GM23338 (cell line): ENCODE measurements around the gene TEDC2. TPM values are rescaled to one million over a fixed set of nuclear protein-coding genes. Genes with fewer than 3 reads are reported as not detected.

Source experiments
- ATAC-seq: fragments of 200-7000 bp; cut with Tn5 transposase; 3 replicates; pipeline ENCODE4 v1.9.1; 2020
- DNase-seq: peaks from one replicate; pipeline ENCODE4 v3.0.0-alpha.2; 2015; ENCODE audit warnings: low spot score
- H2AFZ ChIP-seq: fragments of 200-600 bp; sonication (generic); 2 replicates; pipeline ENCODE4 v1.8.0; 2016; ENCODE audit warnings: antibody characterized with exemption, mild to moderate bottlenecking, moderate library complexity
- H3F3A ChIP-seq: fragments of 200-600 bp; sonication (generic); replicated peaks from 2 replicates; pipeline ENCODE4 v1.8.0; 2017; ENCODE audit warnings: antibody characterized with exemption, mixed run types, low read depth
- H3K27ac ChIP-seq: fragments of 200-600 bp; sonication (generic); 2 replicates; pipeline ENCODE4 v1.6.1; 2016; ENCODE audit warnings: low read depth
- H3K27me3 ChIP-seq: fragments of 200-600 bp; sonication (generic); 2 replicates; pipeline ENCODE4 v1.8.0; 2016; ENCODE audit warnings: mild to moderate bottlenecking, mixed run types, moderate library complexity; ENCODE audit not compliant: insufficient read depth
- H3K36me3 ChIP-seq: fragments of 200-600 bp; sonication (generic); 2 replicates; pipeline ENCODE4 v1.8.0; 2016; ENCODE audit warnings: mild to moderate bottlenecking; ENCODE audit not compliant: insufficient read depth
- H3K4me1 ChIP-seq: fragments of 200-600 bp; sonication (generic); 2 replicates; pipeline ENCODE4 v1.8.0; 2016; ENCODE audit warnings: mild to moderate bottlenecking, moderate library complexity; ENCODE audit not compliant: insufficient read depth
- H3K4me2 ChIP-seq: fragments of 200-600 bp; sonication (generic); 2 replicates; pipeline ENCODE4 v1.7.1; 2017; ENCODE audit warnings: mixed run types
- H3K4me3 ChIP-seq: fragments of 200-600 bp; sonication (generic); 2 replicates; pipeline ENCODE4 v1.6.1; 2016; ENCODE audit warnings: mixed run types
- H3K79me2 ChIP-seq: fragments of 200-600 bp; sonication (generic); replicated peaks from 2 replicates; pipeline ENCODE4 v1.8.0; 2017; ENCODE audit warnings: mild to moderate bottlenecking; ENCODE audit not compliant: insufficient read depth
- H3K9me2 ChIP-seq: fragments of 200-600 bp; sonication (generic); 2 replicates; pipeline ENCODE4 v1.8.0; 2017; ENCODE audit not compliant: insufficient read depth
- H4K20me1 ChIP-seq: fragments of 200-600 bp; sonication (generic); replicated peaks from 2 replicates; pipeline ENCODE4 v1.8.0; 2017; ENCODE audit warnings: mild to moderate bottlenecking; ENCODE audit not compliant: insufficient read depth
- H3K27ac Mint-ChIP-seq: 2 replicates; pipeline ENCODE4 v1.8.0; 2020; ENCODE audit warnings: inconsistent platforms, mild to moderate bottlenecking, moderate library complexity, mixed read lengths
- H3K27me3 Mint-ChIP-seq: 3 replicates; pipeline ENCODE4 v1.8.0; 2022; ENCODE audit warnings: low read depth, mild to moderate bottlenecking, moderate library complexity, mixed read lengths, inconsistent platforms; ENCODE audit not compliant: insufficient read depth, poor library complexity
- H3K36me3 Mint-ChIP-seq: 3 replicates; pipeline ENCODE4 v1.8.0; 2021; ENCODE audit warnings: low read depth, mild to moderate bottlenecking, inconsistent platforms, moderate library complexity, mixed read lengths
- H3K4me1 Mint-ChIP-seq: 3 replicates; pipeline ENCODE4 v1.8.0; 2020; ENCODE audit warnings: mild to moderate bottlenecking, inconsistent platforms, mixed read lengths
- H3K4me3 Mint-ChIP-seq: 3 replicates; pipeline ENCODE4 v1.8.0; 2021; ENCODE audit warnings: moderate library complexity, mild to moderate bottlenecking, inconsistent platforms, mixed read lengths
- H3K9me3 Mint-ChIP-seq: 3 replicates; pipeline ENCODE4 v1.8.0; 2020; ENCODE audit warnings: moderate library complexity, mild to moderate bottlenecking, inconsistent platforms, mixed read lengths
- NANOG ChIP-seq: IDR thresholded peaks from 2 replicates; pipeline ENCODE4 v1.6.1; 2016; ENCODE audit warnings: antibody characterized with exemption, borderline replicate concordance
- POLR2AphosphoS5 ChIP-seq: IDR thresholded peaks from 2 replicates; pipeline ENCODE4 v1.6.1; 2016; ENCODE audit warnings: antibody characterized with exemption, low read depth
- ZNF114 ChIP-seq: fragments of 250-450 bp; sonication (Bioruptor Pico); IDR thresholded peaks from 2 replicates; pipeline ENCODE4 v1.5.0; 2020; ENCODE audit warnings: mild to moderate bottlenecking, moderate library complexity
- ZNF331 ChIP-seq: fragments of 250-450 bp; sonication (Bioruptor Pico); IDR thresholded peaks from 2 replicates; pipeline ENCODE4 v1.5.0; 2020; ENCODE audit warnings: low read depth, mild to moderate bottlenecking, moderate library complexity
- polyA plus RNA-seq: library from polyadenylated mRNA; unstranded; fragments of >200 nt; fragmentation: Nextera tagmentation; extraction: Ambion mirVana; gene quantifications from 2 replicates; pipeline ENCODE4 v1.2.1, GENCODE V29; 2016
- total RNA-seq: library from RNA; depleted of rRNA; stranded (reverse); fragments of >200 nt; shearing (Covaris generic); gene quantifications from 2 replicates; pipeline ENCODE4 v1.2.3, GENCODE V29; 2014
- TF ChIP-seq, protein P1 (sequence below), 2 experiments: fragments of 200-600 bp in 1 of 2; sonication (generic) in 1 of 2; conservative IDR thresholded peaks; 2 replicates each; pipeline versions ENCODE4 v1.5.1 to v1.6.1; 2016 to 2017; ENCODE audit warnings: antibody characterized with exemption in 2 of 2, low read depth in 2 of 2, mild to moderate bottlenecking in 2 of 2, moderate library complexity in 1 of 2
- TF ChIP-seq, protein P2 (sequence below): fragments of 250-450 bp; sonication (Bioruptor Pico); IDR thresholded peaks from 2 replicates; pipeline ENCODE4 v1.5.0; 2020; ENCODE audit warnings: mild to moderate bottlenecking, moderate library complexity
- TF ChIP-seq, protein P3 (sequence below): IDR thresholded peaks from 2 replicates; pipeline ENCODE4 v1.6.1; 2016; ENCODE audit warnings: antibody characterized with exemption

The TEDC2 gene
- total and polyA plus RNA-seq, 2 experiments from 2014 or later: 50.6 to 98.9 TPM

DNA sequence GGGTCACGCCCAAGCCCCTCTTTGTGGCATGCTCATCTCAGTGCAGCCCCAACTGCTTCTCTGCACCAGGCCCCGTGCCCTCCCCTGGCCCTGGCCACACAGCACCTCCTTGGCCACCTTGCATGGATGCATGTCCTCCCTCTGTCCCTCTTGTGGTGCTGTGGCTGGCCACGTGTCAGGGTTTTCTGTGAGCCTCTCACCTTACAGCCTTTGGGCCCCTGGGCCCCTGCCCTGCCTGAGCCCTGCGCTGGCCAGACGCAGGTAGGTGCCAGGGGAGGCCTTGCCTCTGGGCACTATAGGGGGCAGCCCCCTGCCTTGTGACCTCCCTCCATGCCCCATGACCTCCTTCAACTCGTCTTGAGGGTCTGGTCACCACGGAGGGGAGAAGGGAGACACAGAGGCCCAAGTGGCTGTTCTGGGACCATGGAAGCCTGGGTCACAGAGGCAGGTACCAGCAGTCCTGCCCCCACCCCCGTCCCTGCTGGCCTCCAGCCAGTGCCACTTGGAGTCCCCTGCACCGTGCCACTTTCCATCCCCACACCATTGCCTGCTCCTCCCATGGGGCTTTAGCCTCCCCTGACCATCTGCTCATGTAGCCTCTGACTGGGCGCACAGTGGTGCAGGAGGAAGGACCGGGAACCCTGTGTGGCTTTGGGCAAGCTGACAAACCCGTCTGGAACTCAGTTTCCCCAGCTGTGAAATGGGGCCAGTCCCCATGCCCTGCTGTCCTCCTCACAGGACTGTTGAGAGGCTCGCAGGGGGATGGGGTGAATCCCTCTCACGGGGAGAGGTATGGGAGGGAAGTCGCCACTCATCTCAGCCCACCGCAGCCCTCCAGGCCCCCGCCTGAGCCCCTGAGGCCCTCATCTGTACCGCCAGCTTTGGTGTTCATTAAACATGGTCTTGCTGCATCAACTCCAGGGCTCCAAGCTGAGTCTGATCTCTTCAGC lies 42.3 kb downstream of the TEDC2 start:
- DNase-seq: no peak
- peaks cover 5% of the 10 kb centered on the region for H3K27me3 Mint-ChIP-seq
- Histone ChIP-seq H3K36me3 (no peaks in the 10 kb centered on the region), H3K4me3 (peak overlapping the region; percentile 69; the same call in 1 of the 2 replicates), H3F3A (peaks cover 4% of the 10 kb centered on the region; the same call in 1 of the 2 replicates), H3K27me3 (no peaks in the 10 kb centered on the region), H4K20me1 (no peaks in the 10 kb centered on the region; the same call in 1 of the 2 replicates), H2AFZ (peak overlapping the region; percentile 92; the same call in 1 of the 2 replicates), H3K27ac (no peak overlapping the region), H3K4me2 (peak overlapping the region; percentile 88), H3K4me1 (peaks cover 7% of the 10 kb centered on the region; the same call in 1 of the 2 replicates), H3K79me2 (no peaks in the 10 kb centered on the region), H3K9me2 (no peaks in the 10 kb centered on the region)
- peak overlapping the region; percentile 50; the same call in 2 of the 3 replicates for H3K4me3 Mint-ChIP-seq
- H3K27ac Mint-ChIP-seq: no peak overlapping the region
- no peaks in the 10 kb centered on the region for H3K9me3 Mint-ChIP-seq
- no peak for ATAC-seq
- H3K36me3 Mint-ChIP-seq: peaks cover 6% of the 10 kb centered on the region; the same call in 1 of the 3 replicates
- TF ChIP-seq ZNF331 (CRISPR knock-in tag) (no peak), NANOG (no peak), ZNF114 (CRISPR knock-in tag) (no peak), POLR2AphosphoS5 (no peak)
- TF ChIP-seq, protein P1, sequence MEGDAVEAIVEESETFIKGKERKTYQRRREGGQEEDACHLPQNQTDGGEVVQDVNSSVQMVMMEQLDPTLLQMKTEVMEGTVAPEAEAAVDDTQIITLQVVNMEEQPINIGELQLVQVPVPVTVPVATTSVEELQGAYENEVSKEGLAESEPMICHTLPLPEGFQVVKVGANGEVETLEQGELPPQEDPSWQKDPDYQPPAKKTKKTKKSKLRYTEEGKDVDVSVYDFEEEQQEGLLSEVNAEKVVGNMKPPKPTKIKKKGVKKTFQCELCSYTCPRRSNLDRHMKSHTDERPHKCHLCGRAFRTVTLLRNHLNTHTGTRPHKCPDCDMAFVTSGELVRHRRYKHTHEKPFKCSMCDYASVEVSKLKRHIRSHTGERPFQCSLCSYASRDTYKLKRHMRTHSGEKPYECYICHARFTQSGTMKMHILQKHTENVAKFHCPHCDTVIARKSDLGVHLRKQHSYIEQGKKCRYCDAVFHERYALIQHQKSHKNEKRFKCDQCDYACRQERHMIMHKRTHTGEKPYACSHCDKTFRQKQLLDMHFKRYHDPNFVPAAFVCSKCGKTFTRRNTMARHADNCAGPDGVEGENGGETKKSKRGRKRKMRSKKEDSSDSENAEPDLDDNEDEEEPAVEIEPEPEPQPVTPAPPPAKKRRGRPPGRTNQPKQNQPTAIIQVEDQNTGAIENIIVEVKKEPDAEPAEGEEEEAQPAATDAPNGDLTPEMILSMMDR (conservative IDR thresholded peaks at IDR 0.05; ENCODE audit: low read depth in 2 of 2): no peak
- TF ChIP-seq, protein P2, sequence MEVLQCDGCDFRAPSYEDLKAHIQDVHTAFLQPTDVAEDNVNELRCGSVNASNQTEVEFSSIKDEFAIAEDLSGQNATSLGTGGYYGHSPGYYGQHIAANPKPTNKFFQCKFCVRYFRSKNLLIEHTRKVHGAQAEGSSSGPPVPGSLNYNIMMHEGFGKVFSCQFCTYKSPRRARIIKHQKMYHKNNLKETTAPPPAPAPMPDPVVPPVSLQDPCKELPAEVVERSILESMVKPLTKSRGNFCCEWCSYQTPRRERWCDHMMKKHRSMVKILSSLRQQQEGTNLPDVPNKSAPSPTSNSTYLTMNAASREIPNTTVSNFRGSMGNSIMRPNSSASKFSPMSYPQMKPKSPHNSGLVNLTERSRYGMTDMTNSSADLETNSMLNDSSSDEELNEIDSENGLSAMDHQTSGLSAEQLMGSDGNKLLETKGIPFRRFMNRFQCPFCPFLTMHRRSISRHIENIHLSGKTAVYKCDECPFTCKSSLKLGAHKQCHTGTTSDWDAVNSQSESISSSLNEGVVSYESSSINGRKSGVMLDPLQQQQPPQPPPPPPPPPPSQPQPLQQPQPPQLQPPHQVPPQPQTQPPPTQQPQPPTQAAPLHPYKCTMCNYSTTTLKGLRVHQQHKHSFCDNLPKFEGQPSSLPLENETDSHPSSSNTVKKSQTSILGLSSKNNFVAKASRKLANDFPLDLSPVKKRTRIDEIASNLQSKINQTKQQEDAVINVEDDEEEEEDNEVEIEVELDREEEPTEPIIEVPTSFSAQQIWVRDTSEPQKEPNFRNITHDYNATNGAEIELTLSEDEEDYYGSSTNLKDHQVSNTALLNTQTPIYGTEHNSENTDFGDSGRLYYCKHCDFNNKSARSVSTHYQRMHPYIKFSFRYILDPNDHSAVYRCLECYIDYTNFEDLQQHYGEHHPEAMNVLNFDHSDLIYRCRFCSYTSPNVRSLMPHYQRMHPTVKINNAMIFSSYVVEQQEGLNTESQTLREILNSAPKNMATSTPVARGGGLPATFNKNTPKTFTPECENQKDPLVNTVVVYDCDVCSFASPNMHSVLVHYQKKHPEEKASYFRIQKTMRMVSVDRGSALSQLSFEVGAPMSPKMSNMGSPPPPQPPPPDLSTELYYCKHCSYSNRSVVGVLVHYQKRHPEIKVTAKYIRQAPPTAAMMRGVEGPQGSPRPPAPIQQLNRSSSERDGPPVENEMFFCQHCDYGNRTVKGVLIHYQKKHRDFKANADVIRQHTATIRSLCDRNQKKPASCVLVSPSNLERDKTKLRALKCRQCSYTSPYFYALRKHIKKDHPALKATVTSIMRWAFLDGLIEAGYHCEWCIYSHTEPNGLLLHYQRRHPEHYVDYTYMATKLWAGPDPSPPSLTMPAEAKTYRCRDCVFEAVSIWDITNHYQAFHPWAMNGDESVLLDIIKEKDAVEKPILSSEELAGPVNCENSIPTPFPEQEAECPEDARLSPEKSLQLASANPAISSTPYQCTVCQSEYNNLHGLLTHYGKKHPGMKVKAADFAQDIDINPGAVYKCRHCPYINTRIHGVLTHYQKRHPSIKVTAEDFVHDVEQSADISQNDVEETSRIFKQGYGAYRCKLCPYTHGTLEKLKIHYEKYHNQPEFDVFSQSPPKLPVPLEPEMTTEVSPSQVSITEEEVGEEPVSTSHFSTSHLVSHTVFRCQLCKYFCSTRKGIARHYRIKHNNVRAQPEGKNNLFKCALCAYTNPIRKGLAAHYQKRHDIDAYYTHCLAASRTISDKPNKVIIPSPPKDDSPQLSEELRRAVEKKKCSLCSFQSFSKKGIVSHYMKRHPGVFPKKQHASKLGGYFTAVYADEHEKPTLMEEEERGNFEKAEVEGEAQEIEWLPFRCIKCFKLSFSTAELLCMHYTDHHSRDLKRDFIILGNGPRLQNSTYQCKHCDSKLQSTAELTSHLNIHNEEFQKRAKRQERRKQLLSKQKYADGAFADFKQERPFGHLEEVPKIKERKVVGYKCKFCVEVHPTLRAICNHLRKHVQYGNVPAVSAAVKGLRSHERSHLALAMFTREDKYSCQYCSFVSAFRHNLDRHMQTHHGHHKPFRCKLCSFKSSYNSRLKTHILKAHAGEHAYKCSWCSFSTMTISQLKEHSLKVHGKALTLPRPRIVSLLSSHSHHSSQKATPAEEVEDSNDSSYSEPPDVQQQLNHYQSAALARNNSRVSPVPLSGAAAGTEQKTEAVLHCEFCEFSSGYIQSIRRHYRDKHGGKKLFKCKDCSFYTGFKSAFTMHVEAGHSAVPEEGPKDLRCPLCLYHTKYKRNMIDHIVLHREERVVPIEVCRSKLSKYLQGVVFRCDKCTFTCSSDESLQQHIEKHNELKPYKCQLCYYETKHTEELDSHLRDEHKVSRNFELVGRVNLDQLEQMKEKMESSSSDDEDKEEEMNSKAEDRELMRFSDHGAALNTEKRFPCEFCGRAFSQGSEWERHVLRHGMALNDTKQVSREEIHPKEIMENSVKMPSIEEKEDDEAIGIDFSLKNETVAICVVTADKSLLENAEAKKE: no peak
- TF ChIP-seq, protein P3, sequence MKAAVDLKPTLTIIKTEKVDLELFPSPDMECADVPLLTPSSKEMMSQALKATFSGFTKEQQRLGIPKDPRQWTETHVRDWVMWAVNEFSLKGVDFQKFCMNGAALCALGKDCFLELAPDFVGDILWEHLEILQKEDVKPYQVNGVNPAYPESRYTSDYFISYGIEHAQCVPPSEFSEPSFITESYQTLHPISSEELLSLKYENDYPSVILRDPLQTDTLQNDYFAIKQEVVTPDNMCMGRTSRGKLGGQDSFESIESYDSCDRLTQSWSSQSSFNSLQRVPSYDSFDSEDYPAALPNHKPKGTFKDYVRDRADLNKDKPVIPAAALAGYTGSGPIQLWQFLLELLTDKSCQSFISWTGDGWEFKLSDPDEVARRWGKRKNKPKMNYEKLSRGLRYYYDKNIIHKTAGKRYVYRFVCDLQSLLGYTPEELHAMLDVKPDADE: no peak
- H3K4me1 Mint-ChIP-seq: peaks cover 5% of the 10 kb centered on the region
